H1 (cell line): ENCODE measurements around the gene PIAS4.

Experiments
- ATF3 ChIP-seq: IDR thresholded peaks from 2 replicates; pipeline ENCODE4 v1.6.1; 2011; ENCODE audit warnings: low read depth, mild to moderate bottlenecking, low read length; ENCODE audit not compliant: insufficient read depth
- CHD1 ChIP-seq: IDR thresholded peaks from 2 replicates; pipeline ENCODE4 v1.6.1; 2012; ENCODE audit warnings: low read depth, low read length, improper control_type of control experiment
- CTCF ChIP-seq, 3 experiments: IDR thresholded peaks; 1 replicate in 2 of 3; 2 replicates in 1 of 3; pipeline versions ENCODE4 v1.5.1 to v1.6.1; 2011; ENCODE audit warnings: low read length in 3 of 3, mild to moderate bottlenecking in 3 of 3, inconsistent platforms in 2 of 3, low read depth in 1 of 3, moderate library complexity in 1 of 3; ENCODE audit not compliant: insufficient read depth in 1 of 3; ENCODE audit errors: control extremely low read depth in 1 of 3
- EP300 ChIP-seq, 2 experiments: IDR thresholded peaks; 1 replicate in 1 of 2; 2 replicates in 1 of 2; pipeline ENCODE4 v1.6.1; 2011 to 2012; ENCODE audit warnings: low read depth in 2 of 2, low read length in 2 of 2, mild to moderate bottlenecking in 2 of 2, borderline replicate concordance in 1 of 2, inconsistent platforms in 1 of 2, moderate library complexity in 1 of 2
- EZH2 ChIP-seq: fragments of 200-600 bp; sonication (generic); IDR thresholded peaks from 2 replicates; pipeline ENCODE4 v1.7.1; 2012; ENCODE audit warnings: low read depth, mild to moderate bottlenecking, moderate library complexity, low read length, inconsistent platforms; ENCODE audit not compliant: severe bottlenecking
- GABPA ChIP-seq: IDR thresholded peaks from 2 replicates; pipeline ENCODE4 v1.6.1; 2011; ENCODE audit warnings: mild to moderate bottlenecking, low read length, moderate library complexity, borderline replicate concordance; ENCODE audit not compliant: insufficient read depth
- KDM1A ChIP-seq: fragments of 200-600, 300-600 bp; sonication (generic); IDR thresholded peaks from 2 replicates; pipeline ENCODE4 v1.7.1; 2016; ENCODE audit warnings: mild to moderate bottlenecking, low read length, borderline replicate concordance
- MAX ChIP-seq: IDR thresholded peaks from 2 replicates; pipeline ENCODE4 v1.6.1; 2012; ENCODE audit warnings: inconsistent platforms
- PHF8 ChIP-seq: fragments of 200-600 bp; sonication (generic); conservative IDR thresholded peaks from 2 replicates; pipeline ENCODE4 v1.7.1; 2012; ENCODE audit warnings: low read depth, mild to moderate bottlenecking, inconsistent platforms, low read length, moderate library complexity
- POLR2A ChIP-seq, 2 experiments: IDR thresholded peaks; 1 replicate in 1 of 2; 2 replicates in 1 of 2; pipeline ENCODE4 v1.6.1; 2011; ENCODE audit warnings: low read depth in 2 of 2, low read length in 2 of 2, mild to moderate bottlenecking in 2 of 2; ENCODE audit errors: control extremely low read depth in 1 of 2
- SP1 ChIP-seq: IDR thresholded peaks from 2 replicates; pipeline ENCODE4 v1.6.1; 2011; ENCODE audit warnings: low read depth, low read length

GRCh38 chr19:4067396-4068046 lies 60.0 kb downstream of the PIAS4 start:
- no peak for TF ChIP-seq EP300 (IDR thresholded peaks at IDR 0.05; ENCODE audit: borderline replicate concordance in 1 of 2, low read depth in 2 of 2, low read length in 2 of 2)
- TF ChIP-seq MAX, result no peak
- no peak for TF ChIP-seq KDM1A
- TF ChIP-seq ATF3, result no peak
- no peak for TF ChIP-seq POLR2A (IDR thresholded peaks at IDR 0.05; ENCODE audit: control extremely low read depth in 1 of 2, low read depth in 2 of 2, low read length in 2 of 2)
- no peak for TF ChIP-seq CHD1
- TF ChIP-seq CTCF (IDR thresholded peaks at IDR 0.05; ENCODE audit: control extremely low read depth in 1 of 3, insufficient read depth in 1 of 3, low read depth in 1 of 3, low read length in 3 of 3), result no peak
- TF ChIP-seq EZH2, result no peak
- no peak for TF ChIP-seq PHF8
- TF ChIP-seq GABPA, result no peak
- no peak for TF ChIP-seq SP1
